HG03139 (cell line): Measurements from ENCODE around the gene IBA57.
"Not testable (repeated sequence)": the region's sequence is repeated elsewhere in the genome, so short reads cannot be mapped to it uniquely, and the experiment has no call there.

ENCODE experiments used
- ATAC-seq: cut with Tn5 transposase; IDR thresholded peaks from one replicate; pipeline ENCODE4 v1.9.1; 2021; ENCODE audit not compliant: unreplicated experiment

IBA57 gene

DNA sequence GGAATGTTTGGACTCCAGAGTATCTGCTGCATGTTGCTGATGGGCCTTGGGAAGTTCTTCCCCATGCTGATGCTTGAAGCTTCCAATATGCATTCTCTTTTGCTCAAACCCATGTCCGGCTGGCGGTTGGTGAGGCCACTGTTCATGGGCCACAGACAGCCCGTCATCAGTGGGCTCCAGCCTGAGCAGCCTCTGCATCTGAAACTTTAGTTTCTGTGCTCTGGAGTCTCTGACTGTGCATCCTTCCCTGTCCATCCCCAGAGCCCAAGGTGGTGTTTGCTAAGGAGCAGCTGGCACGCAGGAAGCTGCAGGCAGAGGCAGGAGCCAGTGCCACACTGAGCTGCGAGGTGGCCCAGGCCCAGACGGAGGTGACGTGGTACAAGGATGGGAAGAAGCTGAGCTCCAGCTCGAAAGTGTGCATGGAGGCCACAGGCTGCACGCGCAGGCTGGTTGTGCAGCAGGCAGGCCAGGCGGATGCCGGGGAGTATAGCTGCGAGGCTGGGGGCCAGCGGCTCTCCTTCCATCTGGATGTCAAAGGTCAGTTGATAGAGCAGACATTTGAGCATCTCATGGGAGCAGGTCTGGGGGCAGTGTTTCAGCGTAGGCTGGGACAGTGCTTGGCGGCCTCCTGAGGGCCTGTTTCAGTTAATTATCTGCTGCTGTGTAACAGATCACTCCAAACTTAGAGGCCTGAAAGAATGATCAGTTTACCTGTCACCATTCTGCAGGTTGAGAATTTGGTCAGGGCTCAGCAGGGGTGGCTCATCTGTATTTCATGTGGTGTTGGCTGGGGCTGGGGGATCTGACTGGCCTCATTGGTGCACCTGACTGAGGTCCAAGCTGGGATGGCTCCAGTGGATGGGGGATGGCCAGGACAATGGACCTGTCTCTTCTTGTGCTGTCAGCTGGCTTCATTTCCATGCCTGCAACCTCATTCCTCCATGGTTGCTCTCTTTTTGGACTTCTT is 58.9 kb downstream of the IBA57 start:
- no peak for ATAC-seq

GRCh38 chr1:228225165-228225710 is 59.6 kb downstream of the IBA57 start:
- no peak for ATAC-seq

GRCh38 chr1:228225740-228226139 is 60.1 kb downstream of the IBA57 start:
- no peak for ATAC-seq

DNA sequence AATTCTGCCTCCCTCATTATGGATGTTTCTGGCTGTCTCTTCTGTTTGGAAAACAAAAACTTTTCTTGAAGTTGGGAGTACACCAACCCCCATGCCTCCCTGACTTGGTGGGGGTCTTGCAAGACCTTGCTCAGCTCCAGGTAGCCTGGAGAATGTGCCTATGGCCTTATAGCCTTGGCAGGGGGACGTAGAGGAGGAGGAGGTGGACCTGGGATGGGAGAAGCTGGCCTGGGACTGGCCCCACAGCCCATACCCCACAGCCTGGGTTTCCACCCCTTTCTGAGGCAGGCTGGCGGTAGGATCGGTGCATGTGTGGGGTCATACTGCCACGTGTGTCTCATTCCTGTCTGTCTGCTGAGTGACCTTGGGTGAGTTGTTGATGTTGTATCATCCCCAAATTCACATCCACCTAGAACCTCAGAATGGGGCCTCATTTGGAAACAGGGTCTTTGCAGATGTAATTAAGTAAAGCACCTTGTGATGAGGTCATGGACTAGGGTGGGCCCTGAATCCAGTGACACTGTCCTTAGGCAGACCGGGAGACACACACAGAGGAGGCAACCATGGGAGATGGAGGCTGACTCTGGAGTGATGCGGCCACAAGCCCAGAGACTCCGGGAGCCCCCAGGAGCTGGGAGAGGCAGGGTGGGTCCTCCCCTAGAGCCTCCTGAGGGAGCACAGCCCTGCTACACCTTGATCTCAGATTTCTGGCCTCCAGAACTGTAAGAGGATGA is 60.7 kb downstream of the IBA57 start:
- no peak for ATAC-seq

DNA sequence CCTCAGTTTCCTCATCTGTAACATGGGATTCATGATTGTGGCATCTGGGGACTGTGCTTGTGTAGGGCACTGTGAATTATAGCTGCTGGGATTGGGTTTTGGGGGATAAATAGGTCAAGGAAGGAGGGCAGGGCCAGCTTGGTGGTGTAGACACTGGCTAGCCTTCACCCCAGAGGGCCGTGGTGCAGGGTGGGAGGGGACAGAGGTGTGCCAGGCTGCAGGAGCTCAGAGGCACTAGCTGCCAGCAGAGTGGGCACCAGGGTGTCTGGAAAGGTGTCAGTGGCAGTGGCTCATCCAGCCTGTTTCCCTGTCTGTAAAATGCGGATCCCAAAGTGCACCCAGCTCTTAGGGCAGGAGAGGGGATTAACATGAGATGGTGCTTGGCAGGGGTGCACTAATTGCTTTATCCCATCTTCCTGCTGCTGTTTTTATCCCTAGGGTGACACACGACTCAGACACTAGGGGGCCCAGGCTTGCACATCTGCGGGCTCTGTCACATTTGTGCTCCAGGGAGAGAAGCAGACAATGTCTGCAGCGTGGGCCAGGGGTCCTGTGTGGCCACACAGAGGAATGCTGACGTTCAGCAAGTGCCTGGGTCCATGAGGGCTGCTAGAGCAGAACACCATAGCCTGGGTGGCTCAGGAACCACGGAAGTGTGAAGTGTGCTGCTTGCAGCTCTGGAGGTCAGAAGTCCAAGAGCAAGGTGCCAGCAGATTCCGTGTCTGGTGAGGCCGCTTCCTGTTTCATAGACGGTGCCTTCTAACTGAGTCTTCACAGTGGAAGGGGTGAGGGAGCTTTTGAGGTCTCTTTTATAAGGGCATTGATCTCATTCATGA is 61.6 kb downstream of the IBA57 start:
- ATAC-seq = no peak

DNA sequence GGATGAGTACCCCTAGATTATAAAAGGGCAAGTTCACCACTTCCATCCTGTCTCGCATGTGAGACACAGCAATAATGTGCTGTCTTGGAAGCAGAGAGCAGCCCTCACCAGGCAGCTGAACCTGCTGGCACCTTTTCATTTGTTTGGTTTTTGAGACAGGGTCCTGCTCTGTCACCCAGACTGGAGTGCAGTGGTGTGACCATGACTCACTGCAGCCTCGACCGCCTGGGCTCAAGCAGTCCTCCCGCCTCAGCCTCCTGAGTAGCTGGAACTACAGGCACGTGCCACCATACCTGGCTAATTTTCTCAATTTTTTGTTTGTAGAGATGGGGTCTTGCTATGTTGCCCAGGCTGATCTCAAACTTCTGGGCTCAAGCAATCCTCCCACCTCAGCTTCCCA is 62.5 kb downstream of the IBA57 start:
- not testable (repeated sequence) for ATAC-seq

DNA sequence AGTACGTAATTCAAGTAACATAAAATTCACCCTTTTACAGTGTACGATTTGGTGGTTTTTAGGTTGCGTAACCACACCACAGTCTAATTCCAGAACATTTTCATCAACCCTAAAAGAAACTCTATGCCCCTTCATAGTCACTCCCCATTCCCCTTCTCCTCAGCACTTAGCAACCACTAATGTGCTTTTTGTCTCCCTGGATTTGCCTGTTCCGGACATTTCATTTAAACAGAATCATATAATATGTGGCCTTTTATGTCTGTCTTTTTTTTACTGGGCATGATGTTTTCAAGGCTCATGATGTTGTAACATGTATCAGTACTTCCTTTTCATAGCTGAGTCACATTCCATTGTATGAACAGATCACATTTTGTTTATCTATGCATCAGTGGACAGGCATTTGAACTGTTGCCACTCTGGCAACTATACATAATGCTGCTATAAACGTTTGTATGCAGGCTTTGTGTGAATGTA is 63.0 kb downstream of the IBA57 start:
- no peak for ATAC-seq

DNA sequence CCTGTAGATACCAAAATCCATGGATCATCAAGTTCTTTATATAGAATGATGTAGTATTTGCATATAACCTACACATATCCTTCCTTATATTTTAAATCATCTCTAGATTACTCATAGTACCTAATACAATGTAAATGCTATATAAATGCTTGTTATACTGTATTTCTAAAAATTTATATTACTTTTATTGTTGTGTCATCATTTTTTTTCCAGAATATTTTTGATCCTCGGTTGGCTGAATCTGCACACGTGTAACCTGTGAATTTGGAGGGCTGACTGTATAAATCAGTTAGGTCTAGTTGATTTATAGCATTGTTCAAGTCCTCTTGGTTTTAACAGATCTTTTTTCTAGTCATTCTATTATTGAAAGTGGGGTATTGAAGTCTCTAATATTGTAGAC is 65.6 kb downstream of the IBA57 start:
- no peak for ATAC-seq
